Fibroblast of pulmonary artery (primary cell): Measurements from ENCODE around the gene UGT3A2.

Source experiments
- DNase-seq: peaks from one replicate; pipeline ENCODE4 v3.0.0-alpha.2; 2010; ENCODE audit warnings: low read depth
- H3K4me3 ChIP-seq: replicated peaks from 2 replicates; pipeline ENCODE4 v1.5.1; 2011; ENCODE audit warnings: low read depth, mild to moderate bottlenecking, control low read depth, low read length, moderate library complexity
- CTCF ChIP-seq: IDR thresholded peaks from 2 replicates; pipeline ENCODE4 v1.5.1; 2011; ENCODE audit warnings: mild to moderate bottlenecking, control low read depth, low read length, inconsistent platforms; ENCODE audit errors: missing control alignments

The UGT3A2 gene

GRCh38 chr5:36066001-36066539, 612 bp downstream of the UGT3A2 start:
- H3K4me3 ChIP-seq = no peak overlapping the region
- no peak for TF ChIP-seq CTCF
- DNase-seq = no peak

- no peak for TF ChIP-seq CTCF
- no peak for DNase-seq
- H3K4me3 ChIP-seq = no peak overlapping the region
Observed at GRCh38 chr5:36060420-36060887, 6.2 kb downstream of the UGT3A2 start.

- TF ChIP-seq CTCF = no peak
- DNase-seq = no peak
- H3K4me3 ChIP-seq = no peak overlapping the region
Observed at GRCh38 chr5:36059571-36060419, 6.9 kb downstream of the UGT3A2 start.

- DNase-seq = no peak
- no peak for TF ChIP-seq CTCF
- H3K4me3 ChIP-seq = no peak overlapping the region
Observed at GRCh38 chr5:36058776-36059175, 7.9 kb downstream of the UGT3A2 start.

- TF ChIP-seq CTCF = no peak
- DNase-seq = no peak
- H3K4me3 ChIP-seq = no peak overlapping the region
Observed at GRCh38 chr5:36057386-36057785, 9.3 kb downstream of the UGT3A2 start.

- no peak overlapping the region for H3K4me3 ChIP-seq
- no peak for TF ChIP-seq CTCF
- DNase-seq = no peak
Observed at GRCh38 chr5:36056422-36056821, 10.3 kb downstream of the UGT3A2 start.
